ENCODE data around the gene WARS2.

DNA sequence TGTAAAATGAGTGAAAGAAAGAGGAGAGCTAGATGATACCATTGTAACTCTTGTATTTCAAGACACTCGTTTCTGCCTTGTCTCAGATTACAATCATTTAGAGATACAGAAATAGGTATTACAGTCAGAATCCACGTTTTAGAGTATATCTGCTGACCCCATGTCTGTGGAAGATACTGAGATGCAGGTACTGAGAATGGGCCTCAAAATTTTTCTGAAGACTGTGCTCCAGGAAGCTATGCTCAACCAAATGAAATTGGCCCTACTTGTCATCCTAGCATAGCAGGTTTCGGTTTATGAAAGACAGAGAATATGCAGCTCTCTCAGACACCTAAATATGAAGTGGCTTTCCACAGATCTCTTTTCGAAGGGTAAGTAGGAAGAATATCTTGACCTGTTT lies 6.0 kb upstream of the WARS2 start:
- TF ChIP-seq YY1 (IDR thresholded peaks at IDR 0.05; ENCODE audit: insufficient read depth, insufficient read length) (no peak), SUZ12 (IDR thresholded peaks at IDR 0.05; ENCODE audit: extremely low read depth, insufficient read depth, insufficient read length) (no peak), ZNF274 (IDR thresholded peaks at IDR 0.05; ENCODE audit: low read depth, low read length) (no peak)
